Hematopoietic multipotent progenitor cell treated with erythropoietin and hydrocortisone succinate and interleukin-3 and kit ligand, for 8 days (in vitro differentiated cells): Measurements from ENCODE around the gene THRA.
"Not testable (repeated sequence)": the region's sequence is repeated elsewhere in the genome, so short reads cannot be mapped to it uniquely, and the experiment has no call there.

Experiments used
- DNase-seq: peaks from one replicate; pipeline ENCODE4 v3.0.0-alpha.2; 2015

Gene THRA

DNA sequence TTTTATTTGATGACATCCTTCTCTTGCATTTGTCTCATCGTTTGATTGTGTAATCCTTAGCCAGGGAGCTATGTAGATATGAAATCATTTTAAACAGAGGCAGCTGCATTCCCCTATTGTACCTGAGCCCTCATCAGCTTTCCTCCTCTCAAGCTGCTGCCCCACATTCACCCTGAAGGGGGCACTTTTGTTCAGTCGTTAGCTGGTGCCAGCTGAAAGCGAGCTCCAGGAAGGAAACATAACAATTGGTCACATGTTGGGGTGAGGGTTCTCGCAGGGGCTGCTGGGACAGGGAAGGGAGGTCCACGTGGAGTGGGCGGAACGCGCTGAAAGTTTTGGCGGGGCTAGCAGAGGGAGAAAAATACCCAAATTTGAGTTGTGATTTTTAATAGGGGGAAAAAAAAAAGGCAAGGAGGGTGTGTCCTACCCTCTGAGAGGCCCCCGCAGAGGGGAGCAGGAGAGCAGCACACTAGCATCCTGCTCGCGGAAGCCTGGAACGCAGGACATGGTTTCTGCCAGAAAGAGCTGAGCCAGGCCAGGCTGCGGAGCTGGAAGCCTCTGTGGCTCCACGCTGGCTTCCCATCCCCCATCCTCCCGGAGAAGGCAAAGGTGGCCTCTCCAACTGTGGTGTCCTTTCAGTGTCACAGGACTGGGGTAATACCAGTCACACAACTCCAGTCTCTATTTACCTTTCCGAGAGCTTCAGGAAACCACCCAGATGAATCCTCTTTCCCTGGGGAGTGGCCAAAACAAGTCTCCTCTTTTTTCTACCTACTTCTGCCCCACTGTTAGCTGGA, 50.5 kb downstream of the THRA start:
- peak; percentile 98 for DNase-seq

DNA sequence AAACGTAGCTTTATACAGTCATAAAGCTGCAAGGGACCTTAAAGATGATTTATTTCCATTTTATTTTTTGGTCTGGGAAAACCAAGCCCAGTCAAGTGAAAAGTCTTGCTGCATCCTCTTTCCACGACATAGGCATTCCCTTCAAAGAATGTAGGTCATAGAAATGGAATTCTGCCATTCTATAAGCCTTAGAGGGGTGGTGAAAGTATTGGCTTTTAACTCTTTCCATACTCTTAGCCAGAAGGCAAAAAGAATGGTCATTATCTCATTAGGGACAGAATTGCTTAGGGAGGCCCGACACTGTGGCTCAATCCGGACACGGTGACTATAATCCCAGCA, 51.1 kb downstream of the THRA start:
- no peak for DNase-seq

DNA sequence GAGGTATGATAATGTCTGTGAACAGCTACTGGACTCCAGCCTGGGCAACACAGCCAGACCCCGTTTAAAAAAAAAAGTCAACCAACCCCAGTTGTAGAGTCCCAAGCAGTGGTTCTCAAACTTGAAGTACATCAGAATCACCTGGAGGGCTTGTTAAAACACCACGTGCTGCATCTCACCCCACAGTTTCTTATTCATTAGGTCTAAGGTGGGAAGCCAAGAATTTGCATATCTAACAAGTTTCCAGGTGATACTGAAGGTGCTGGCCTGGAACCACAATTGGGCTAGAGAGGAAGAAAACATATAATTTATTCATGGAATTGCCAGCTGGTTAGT, 52.3 kb downstream of the THRA start:
- no peak for DNase-seq

- DNase-seq, result peak; percentile 75
Measured at GRCh38 chr17:40121181-40122135, 58.7 kb downstream of the THRA start, which contains the start of gene MSL1. MSL1 (plus strand) TSS chr17:40121971; CDS start chr17:40122613, 642 bp downstream.

DNA sequence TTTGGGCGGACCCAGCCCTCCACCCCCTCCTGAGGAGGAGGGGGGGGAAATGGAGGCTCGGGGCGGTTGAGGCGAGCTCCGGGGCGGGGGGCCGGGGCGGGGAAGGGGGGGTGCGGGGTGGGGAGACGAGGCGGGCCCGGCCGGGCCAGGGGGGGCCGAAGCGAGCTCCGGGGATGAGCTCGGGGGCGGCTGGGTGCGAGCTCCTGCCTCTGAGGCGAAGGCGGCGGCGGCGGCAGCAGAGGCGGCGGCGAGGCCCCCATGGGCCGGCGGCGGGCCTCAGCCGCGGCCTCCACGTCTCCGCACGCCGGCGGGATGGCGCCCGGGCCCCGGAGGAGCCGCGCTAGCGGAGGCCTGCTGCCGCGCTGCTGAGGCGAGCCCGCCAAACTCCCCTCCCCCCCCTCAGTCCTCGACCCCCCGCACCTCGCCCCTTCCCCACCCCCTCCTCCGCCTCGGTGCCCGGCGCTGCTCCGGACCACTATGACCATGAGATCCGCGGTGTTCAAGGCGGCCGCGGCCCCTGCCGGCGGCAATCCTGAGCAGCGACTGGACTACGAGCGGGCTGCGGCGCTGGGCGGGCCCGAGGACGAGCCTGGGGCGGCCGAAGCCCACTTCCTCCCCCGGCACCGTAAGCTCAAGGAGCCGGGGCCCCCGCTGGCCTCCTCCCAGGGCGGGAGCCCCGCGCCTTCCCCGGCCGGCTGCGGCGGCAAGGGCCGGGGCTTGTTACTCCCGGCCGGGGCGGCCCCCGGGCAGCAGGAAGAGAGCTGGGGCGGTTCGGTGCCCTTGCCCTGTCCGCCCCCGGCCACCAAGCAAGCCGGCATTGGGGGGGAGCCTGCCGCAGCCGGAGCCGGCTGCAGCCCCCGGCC, 59.6 kb downstream of the THRA start:
- no peak for DNase-seq

GRCh38 chr17:40122999-40123810, 60.4 kb downstream of the THRA start:
- DNase-seq, result peak; percentile 64

GRCh38 chr17:40123811-40124114, 61.0 kb downstream of the THRA start:
- DNase-seq, result no peak

DNA sequence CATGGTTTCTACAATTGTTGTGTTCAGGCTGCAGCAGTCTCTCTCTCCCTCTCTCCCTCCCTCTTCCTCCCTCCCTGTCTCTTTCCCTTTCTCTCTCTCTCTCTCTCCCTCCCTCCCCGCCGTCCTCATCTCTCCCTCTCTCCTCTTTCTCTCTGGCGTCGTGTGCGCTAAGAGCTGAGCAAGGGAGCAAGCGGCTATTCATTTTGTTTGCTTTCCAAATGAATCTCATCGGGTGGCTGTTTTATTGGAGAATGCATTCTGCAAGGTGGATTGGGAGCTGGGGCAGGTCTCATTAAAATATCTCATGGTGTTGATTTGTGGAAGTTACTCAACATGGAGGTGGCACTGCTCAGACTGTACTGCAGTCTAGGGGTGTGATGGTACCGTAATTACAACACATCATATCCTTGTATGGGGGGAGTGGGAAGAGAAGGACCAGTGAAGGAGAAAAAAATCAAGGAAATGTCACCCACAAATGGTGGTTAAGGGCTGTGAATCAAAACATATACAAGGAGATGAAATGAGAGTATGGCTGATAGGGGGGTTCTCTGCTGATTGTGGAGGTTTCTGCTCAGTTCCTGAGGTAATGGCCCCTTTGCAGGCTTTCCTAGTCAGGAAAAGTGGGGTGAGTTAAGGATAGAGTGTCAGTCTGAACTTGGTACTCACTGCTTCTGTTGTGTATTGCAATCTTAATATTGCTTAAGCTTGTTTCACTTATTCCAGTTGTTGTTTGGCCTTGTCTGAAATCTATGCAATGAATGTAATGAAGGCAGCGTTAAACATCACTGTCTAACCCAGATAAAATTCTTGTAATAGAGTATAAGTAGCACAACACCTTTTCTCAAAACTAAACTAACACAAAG, 61.7 kb downstream of the THRA start:
- no peak for DNase-seq

DNA sequence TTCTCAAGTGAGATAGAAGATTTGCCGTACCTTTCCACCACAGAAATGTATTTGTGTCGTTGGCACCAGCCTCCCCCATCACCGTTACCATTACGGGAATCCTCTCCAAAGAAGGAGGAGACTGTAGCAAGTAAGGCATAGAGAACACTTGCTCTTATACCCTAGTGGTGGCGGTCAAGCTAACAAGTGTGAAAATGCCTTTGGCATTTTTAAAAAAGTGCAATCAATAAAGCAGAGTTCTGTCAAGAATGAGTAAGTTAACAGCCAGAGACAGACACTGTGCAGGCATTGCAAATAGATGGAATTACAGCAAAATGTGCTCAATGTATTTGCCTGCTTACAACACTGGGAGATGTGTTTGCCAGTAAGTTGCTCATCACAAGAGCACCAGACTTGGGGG, 66.7 kb downstream of the THRA start:
- DNase-seq, result no peak

- peak; percentile 26 for DNase-seq
Measured at GRCh38 chr17:40130352-40131042, 67.7 kb downstream of the THRA start.

DNA sequence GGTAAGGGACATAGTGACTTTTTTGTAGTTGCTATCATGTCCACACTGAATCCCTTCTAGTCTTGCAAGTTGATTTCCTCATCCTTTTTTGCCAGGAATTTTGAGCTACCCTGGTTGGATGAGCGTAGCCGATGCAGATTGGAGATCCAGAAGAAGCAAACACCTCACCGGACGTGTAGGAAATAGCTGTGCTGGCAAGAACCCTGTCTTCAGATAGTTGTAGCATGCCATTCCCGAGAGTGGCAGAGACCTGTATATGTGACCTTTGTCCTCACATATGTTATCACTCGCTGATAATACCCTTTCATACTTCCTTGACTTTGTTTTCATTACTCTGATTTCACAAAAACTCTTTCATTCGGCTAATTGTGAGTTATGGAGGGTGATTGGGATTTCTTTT, 71.4 kb downstream of the THRA start:
- DNase-seq, result no peak

DNA sequence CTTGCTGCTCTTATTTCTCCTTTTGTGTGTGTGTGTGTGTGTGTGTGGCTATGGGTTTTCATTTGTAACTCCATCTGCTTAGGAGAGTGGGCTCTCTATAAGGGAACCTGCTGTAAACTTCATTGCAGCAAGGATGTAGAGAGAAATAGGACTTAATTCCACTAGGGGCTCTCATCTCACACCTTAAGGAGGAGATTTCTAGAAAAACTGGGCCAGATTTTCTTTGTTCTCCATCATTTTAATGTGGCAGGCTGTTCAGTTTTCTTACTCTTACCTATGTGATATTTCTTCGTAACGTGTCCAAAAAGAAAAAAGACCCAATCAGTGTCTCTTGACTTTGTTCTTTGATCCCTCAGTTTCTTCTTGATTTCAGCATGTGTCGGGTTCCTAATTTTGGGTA, 73.1 kb downstream of the THRA start:
- no peak for DNase-seq

- no peak for DNase-seq
Measured at GRCh38 chr17:40139566-40140058, 76.8 kb downstream of the THRA start.

- DNase-seq, result not testable (repeated sequence)
Measured at GRCh38 chr17:40143166-40143565, 80.4 kb downstream of the THRA start.
